Neural cell (in vitro differentiated cells): Measurements from ENCODE around the gene TEX13D. TPM values are rescaled to one million over a fixed set of nuclear protein-coding genes. Genes with fewer than 3 reads are reported as not detected.

Experiments
- H2AFZ ChIP-seq: fragments of 200-600, 300-800 bp; sonication (generic), shearing (Covaris generic); 2 replicates; pipeline ENCODE4 v1.6.0; 2014; ENCODE audit warnings: low read depth, mild to moderate bottlenecking, antibody characterized with exemption, low read length, moderate library complexity
- H3F3A ChIP-seq: fragments of 200-600 bp; shearing (Covaris generic); 2 replicates; pipeline ENCODE4 v1.6.1; 2016; ENCODE audit warnings: mild to moderate bottlenecking, moderate library complexity, mixed read lengths, antibody characterized with exemption, low read length; ENCODE audit not compliant: insufficient read depth, poor library complexity, severe bottlenecking
- H3K27ac ChIP-seq: fragments of 200-600, 300-800 bp; sonication (generic), shearing (Covaris generic); 2 replicates; pipeline ENCODE4 v1.5.1; 2014; ENCODE audit warnings: mild to moderate bottlenecking, low read length, moderate library complexity
- H3K27me3 ChIP-seq: fragments of 300-800, 200-600 bp; sonication (generic), shearing (Covaris generic); 2 replicates; pipeline ENCODE4 v1.6.0; 2014; ENCODE audit warnings: mild to moderate bottlenecking, low read depth, low read length, moderate library complexity; ENCODE audit not compliant: insufficient read depth
- H3K36me3 ChIP-seq: fragments of 300-800, 200-600 bp; sonication (generic), shearing (Covaris generic); 2 replicates; pipeline ENCODE4 v1.5.1; 2014; ENCODE audit warnings: mild to moderate bottlenecking, antibody characterized with exemption, low read length, moderate library complexity; ENCODE audit not compliant: insufficient read depth
- H3K4me2 ChIP-seq: fragments of 300-800, 200-600 bp; sonication (generic), shearing (Covaris generic); 2 replicates; pipeline ENCODE4 v1.6.0; 2014; ENCODE audit warnings: mild to moderate bottlenecking, low read length
- H3K4me3 ChIP-seq: fragments of 300-800, 200-600 bp; sonication (generic), shearing (Covaris generic); 2 replicates; pipeline ENCODE4 v1.5.1; 2014; ENCODE audit warnings: mild to moderate bottlenecking, low read length, moderate library complexity
- H3K79me2 ChIP-seq: fragments of 200-600 bp; shearing (Covaris generic); replicated peaks from 2 replicates; pipeline ENCODE4 v1.6.0; 2014; ENCODE audit warnings: mild to moderate bottlenecking, low read length, moderate library complexity; ENCODE audit not compliant: insufficient read depth
- H3K9ac ChIP-seq: fragments of 300-800, 200-600 bp; sonication (generic), shearing (Covaris generic); 2 replicates; pipeline ENCODE4 v1.6.1; 2016; ENCODE audit warnings: mild to moderate bottlenecking, low read length, mixed read lengths
- H3K9me2 ChIP-seq: fragments of 200-600 bp; shearing (Covaris generic); 2 replicates; pipeline ENCODE4 v1.6.1; 2016; ENCODE audit warnings: mild to moderate bottlenecking, low read length, mixed read lengths; ENCODE audit not compliant: insufficient read depth
- H3K9me3 ChIP-seq: fragments of 200-600, 300-800 bp; sonication (generic), shearing (Covaris generic); 2 replicates; pipeline ENCODE4 v1.6.1; 2016; ENCODE audit warnings: mild to moderate bottlenecking, mixed run types, low read length, moderate library complexity, mixed read lengths
- H4K20me1 ChIP-seq: fragments of 200-600 bp; shearing (Covaris generic); 2 replicates; pipeline ENCODE4 v1.6.1; 2016; ENCODE audit warnings: mild to moderate bottlenecking, mixed run types; ENCODE audit not compliant: insufficient read depth
- CTCF ChIP-seq: fragments of 450-650 bp; IDR thresholded peaks from 2 replicates; pipeline ENCODE4 v1.5.1; 2014; ENCODE audit warnings: antibody characterized with exemption, mild to moderate bottlenecking, moderate library complexity; ENCODE audit not compliant: poor library complexity, severe bottlenecking
- EP300 ChIP-seq: fragments of 450-650 bp; conservative IDR thresholded peaks from 2 replicates; pipeline ENCODE4 v1.6.1; 2014; ENCODE audit warnings: antibody characterized with exemption, mild to moderate bottlenecking, moderate library complexity; ENCODE audit not compliant: poor library complexity, severe bottlenecking
- EZH2 ChIP-seq: fragments of 200-600, 300-800 bp; shearing (Covaris generic), sonication (generic); IDR thresholded peaks from 2 replicates; pipeline ENCODE4 v1.6.1; 2014; ENCODE audit warnings: antibody characterized with exemption, low read length, borderline replicate concordance, mild to moderate bottlenecking; ENCODE audit not compliant: insufficient read depth, poor library complexity, severe bottlenecking
- MXI1 ChIP-seq: fragments of 450-650 bp; conservative IDR thresholded peaks from 2 replicates; pipeline ENCODE4 v1.6.1; 2014; ENCODE audit warnings: antibody characterized with exemption, mild to moderate bottlenecking; ENCODE audit not compliant: poor library complexity, severe bottlenecking
- POLR2AphosphoS5 ChIP-seq: IDR thresholded peaks from 2 replicates; pipeline ENCODE4 v1.6.1; 2012
- REST ChIP-seq: IDR thresholded peaks from 2 replicates; pipeline ENCODE4 v1.6.1; 2012; ENCODE audit warnings: borderline replicate concordance
- TAF1 ChIP-seq: IDR thresholded peaks from 2 replicates; pipeline ENCODE4 v1.6.1; 2012; ENCODE audit warnings: low read depth
- polyA plus RNA-seq: library from polyadenylated mRNA; depleted of rRNA; stranded (reverse); fragments of >200 nt; gene quantifications from 2 replicates; pipeline ENCODE4 v1.2.3, GENCODE V29; 2014

TEX13D gene
- polyA plus RNA-seq, 1 donor from 2014 or later, result not detected

- H3K9me3 ChIP-seq, result no peaks in the 10 kb centered on the region
- no peak overlapping the region for H3K4me2 ChIP-seq
These were observed 6.5 kb downstream of the TEX13D start for GRCh38 chrX:124338733-124339514.

More at GRCh38 chrX:124338733-124339514, 6.5 kb downstream of the TEX13D start:
- H3K27ac ChIP-seq, result no peak overlapping the region
- H3K79me2 ChIP-seq, result no peaks in the 10 kb centered on the region
- H3K27me3 ChIP-seq, result no peaks in the 10 kb centered on the region
- no peaks in the 10 kb centered on the region for H3F3A ChIP-seq
- no peak overlapping the region for H3K4me3 ChIP-seq
- H4K20me1 ChIP-seq, result no peaks in the 10 kb centered on the region
- no peaks in the 10 kb centered on the region for H3K9me2 ChIP-seq
- H3K36me3 ChIP-seq, result no peaks in the 10 kb centered on the region
- no peak overlapping the region for H3K9ac ChIP-seq
- H2AFZ ChIP-seq, result no peak overlapping the region
- TF ChIP-seq POLR2AphosphoS5 (no peak), MXI1 (no peak), EP300 (no peak), CTCF (no peak), EZH2 (no peak), REST (no peak), TAF1 (no peak)
